Measurements from ENCODE around the gene MYLK3.

The MYLK3 gene

DNA sequence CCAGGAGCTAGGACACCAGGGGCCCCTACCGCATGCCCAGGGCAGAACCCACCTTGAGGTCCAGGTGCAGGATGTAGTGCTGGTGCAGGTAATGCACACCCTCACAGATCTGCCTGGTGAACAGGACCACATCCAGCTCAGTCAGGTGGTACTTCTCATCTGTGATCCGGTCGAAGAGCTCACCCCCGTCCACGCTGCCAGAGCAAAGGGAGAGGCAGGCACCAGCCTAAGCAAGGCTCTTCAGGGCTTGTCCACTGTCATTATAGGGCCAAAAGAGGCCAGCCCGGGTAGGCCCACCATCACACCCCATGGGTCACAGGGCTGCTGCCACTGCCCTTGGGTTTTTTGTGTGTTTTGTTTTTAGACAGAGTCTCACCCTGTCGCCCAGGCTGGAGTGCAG, 21.0 kb downstream of the MYLK3 start:
- no peak for DNase-seq

DNA sequence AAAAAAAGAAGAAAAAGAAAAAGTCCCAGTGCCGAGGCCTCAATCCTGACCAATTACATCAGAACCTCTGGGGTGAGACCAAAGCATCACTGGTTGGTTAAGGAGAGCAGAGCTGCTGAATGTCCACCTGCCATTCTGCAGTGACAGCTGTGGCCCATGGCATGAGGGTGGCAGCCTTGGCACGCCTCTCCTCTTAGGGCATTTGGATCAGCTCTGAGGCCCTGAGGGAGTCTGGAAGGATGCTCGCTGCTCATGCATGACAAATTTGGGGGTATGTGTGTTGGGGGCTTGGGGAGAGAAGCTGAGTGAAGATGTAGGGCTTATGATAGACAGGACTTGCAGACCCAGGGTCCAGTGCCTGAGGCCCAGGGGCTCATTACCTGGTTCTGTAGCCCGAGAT, 26.3 kb downstream of the MYLK3 start:
- no peak for DNase-seq

DNA sequence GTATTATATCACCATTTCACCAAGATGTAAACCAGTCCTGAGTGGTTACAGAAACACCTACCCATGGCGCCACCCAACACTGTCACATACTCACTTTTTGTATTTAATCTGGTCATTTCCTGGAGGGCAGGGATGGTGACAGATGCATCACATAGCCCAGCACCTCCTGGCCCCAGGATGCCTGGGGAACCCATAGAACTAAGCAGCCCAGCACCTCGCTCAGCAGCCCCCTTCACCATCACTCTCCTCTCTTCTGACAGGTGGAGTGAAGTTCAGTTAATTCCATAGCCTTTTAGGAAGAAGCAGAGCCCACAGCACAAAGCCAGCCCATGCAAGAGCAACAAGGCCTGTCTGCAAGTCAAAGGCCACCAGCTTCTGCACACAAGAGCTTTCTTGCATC, 27.5 kb downstream of the MYLK3 start:
- no peak for DNase-seq

- DNase-seq: no peak
These were observed 28.6 kb downstream of the MYLK3 start for GRCh38 chr16:46719528-46719927.

DNA sequence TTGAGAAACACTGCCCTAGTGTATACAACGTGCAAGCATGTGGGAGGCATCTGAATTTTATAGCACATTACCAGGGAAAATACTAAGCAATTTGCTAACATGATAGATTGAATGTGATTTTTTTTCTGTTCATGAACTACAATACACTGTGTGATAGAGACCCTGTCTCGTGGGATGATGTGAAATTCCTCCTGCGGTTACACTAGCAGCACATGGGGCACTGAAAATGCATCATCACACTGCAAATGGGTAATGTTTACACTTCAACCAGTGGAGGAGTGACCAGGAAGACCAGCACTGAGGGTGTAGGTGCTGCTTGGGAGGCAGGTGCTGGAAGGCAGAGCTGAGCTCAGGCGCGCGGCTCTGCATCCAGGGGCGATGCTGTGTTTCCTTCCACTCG, 29.9 kb downstream of the MYLK3 start:
- DNase-seq: no peak

DNA sequence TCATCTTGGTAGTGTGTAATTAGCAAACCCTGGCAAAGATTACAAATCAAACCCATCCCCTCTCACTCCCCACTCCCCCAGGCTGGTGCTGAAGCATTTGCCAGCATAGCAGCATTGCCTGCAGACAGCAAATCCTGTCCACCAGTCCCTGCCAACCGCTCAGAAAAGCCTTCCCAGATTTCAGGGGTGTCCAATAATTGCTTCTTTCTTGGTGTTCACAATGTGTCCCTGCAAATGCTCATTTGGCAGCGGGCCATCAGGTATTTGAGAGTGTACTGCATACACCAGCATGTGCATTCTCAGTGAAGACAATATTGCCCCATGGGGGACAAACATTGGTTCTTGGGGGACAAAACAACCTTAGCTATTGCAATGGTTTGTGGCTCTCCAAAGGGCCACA, 30.5 kb downstream of the MYLK3 start:
- DNase-seq: no peak

- DNase-seq: no peak
These were observed 32.3 kb downstream of the MYLK3 start for GRCh38 chr16:46715769-46716305.

DNA sequence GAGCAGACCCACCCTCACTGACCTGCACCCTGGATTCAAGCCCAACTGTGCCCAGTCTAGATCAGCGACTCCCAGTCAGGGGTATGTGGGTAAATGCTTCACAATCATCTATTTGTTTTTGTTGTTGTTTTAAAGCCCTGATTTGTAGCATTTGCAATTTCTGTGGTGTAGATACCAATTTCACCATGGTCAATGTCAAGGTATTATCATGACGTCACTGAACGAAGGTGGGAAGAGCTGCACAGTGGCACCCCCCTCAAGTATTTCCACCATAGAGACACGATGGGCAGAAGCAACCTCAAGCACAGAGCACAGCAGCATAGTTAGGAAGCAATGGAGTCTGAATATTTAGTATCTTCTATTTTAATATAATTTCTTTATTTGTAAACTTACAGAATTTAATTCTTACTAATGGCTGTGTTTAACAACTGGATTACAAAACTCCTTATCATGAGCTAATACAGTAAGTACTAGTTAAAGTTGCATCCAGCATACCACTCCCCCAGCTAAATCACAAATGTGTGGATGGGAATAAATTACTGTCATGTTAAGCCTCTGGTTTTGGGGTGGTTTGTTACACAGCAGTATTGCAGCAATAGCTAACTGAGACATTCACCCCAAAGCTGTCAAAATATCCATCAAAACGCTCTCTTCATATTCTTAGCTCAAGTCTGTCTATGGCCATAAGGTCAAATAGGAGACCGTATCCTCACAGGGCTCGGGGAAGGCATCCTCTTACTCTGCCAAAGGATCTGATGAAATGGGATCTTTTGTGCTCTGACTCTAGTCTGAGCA, 33.1 kb downstream of the MYLK3 start:
- no peak for DNase-seq

DNA sequence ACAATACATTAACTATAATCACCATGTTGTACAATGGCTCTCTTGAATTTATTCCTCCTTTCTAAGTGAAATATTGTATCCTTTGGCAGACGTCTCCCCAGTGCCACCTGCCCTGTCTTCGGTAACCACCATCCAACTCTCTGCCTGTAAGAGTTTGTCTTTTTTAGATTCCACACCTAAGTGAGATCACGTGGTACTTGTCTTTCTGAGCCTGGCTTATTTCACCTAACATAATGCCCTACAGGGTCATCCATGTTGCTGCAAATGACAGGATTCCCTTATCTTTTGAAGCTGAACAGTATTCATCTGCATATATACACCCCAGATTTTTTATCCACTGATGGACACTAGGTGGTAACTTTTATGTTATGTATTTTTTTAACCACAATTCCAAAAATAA, 34.5 kb downstream of the MYLK3 start:
- no peak for DNase-seq

- DNase-seq: no peak
These were observed 35.2 kb downstream of the MYLK3 start for GRCh38 chr16:46712911-46713310.

- no peak for DNase-seq
These were observed 36.8 kb downstream of the MYLK3 start for GRCh38 chr16:46711106-46712058.

GRCh38 chr16:46709469-46710005, 38.6 kb downstream of the MYLK3 start:
- no peak for DNase-seq

DNA sequence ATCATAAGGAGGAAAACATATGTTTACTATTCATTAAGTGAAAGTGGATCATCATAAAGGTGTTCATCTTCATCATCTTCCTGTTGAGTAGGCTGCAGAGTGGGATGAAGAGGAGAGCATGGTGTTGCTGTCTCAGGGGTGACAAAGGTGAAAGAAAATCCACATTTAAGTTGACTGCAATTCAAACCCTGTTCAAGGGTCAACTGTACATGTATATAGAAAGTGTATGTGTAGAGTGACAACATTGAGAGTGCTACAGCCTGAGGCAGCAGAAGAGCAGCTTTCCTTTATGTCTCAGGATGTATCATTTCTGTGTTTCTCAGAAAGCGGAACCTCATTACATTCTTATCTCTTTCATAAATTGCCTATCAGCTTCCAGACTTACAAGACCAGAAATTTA, 41.5 kb downstream of the MYLK3 start:
- no peak for DNase-seq

DNA sequence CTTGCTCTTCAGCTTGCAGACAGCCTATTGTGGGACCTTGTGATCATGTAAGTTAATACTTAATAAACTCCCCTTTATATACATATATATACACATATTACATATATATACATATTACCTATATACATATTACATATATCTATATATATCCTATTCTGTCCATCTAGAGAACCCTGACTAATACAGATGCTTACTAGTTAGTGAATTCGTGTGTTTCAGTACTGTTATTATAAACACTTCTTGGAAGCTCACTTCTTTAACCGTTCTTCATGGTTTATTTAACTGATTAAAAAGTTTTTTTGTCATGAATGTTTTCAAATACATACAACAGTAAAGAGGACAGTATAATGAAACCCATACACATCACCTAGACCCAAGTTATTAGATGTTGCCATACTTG, 46.1 kb downstream of the MYLK3 start:
- DNase-seq: no peak

- no peak for DNase-seq
These were observed 46.5 kb downstream of the MYLK3 start for GRCh38 chr16:46701615-46702014.

DNA sequence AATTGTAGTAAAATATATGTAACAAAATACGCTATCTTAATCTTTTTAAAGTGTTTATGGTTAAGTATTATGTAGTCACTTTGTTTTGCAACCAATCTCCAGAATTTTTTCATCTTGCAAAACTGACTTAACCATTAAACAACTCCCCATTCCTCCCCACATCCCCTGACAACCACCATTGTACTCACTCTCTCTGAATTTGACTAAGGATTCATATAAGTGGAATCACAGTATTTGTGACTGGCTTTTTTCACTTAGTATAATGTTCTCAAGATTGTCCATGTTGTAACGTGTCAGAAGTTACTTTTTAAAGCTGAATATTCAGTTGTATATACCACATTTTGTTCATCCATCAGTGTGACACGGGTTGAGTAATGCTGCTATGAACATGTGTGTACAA, 48.1 kb downstream of the MYLK3 start:
- no peak for DNase-seq

DNA sequence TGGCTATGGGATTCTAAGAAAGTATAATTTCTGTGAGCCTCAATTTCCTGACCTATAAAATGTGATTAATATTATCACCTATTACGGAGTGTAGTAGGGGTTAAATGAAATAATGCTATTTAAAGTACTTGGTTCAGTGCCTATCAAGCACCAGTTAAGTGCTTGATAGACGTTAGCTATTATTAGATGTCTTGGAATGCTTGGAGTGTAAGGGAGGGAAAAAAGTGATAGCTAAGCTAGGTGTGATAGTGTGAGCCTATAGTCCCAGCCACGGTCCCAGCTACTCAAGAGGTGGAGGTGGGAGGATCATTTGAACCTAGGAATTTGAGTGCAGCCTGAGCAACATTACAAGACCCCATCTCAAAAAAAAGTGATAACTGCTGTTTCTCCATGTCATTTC, 51.2 kb downstream of the MYLK3 start:
- no peak for DNase-seq

GRCh38 chr16:46695937-46696336, 52.2 kb downstream of the MYLK3 start:
- no peak for DNase-seq

DNA sequence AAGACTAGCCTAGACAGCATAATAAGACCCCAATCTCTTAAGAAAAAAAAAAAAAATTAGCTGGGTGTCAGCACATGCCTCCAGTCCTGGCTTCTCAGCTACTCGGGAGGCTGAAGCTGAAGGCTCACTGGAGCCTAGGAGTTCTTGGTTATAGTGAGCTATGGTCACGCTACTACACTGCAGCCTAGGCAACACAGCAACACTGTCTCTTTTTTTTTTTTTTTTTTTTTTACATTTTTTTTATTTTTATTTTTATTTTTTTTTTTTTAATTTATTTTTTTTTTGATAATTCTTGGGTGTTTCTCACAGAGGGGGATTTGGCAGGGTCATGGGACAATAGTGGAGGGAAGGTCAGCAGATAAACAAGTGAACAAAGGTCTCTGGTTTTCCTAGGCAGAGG, 54.5 kb downstream of the MYLK3 start:
- no peak for DNase-seq

DNA sequence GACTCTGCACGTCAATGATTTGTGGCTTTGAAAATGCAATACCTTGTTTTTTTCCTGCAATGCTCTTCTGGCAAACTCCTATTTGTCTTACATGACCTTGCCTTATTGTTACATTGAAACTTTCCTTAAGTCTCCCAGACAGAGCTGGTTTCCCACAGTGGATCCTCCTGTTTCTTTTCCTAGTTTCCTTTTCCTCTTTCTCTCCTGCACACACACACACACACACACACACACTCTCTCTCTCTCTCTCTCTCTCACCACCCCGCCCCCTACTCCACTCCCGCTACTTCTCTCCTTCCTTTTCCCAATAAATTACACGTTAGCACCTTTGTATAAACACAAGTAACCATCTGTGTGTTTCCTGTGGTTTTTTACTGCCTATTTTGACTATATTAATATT, 56.4 kb downstream of the MYLK3 start:
- no peak for DNase-seq

- DNase-seq: no peak
These were observed 57.6 kb downstream of the MYLK3 start for GRCh38 chr16:46690281-46691178.
